Measurements from ENCODE around the gene LRMDA. TPM values are rescaled to one million over a fixed set of nuclear protein-coding genes. Genes with fewer than 3 reads are reported as not detected.

Gene LRMDA
- total and polyA plus RNA-seq, 2 of the 13 experiments (the other 11 are each of a cell fraction or from before 2014, with no cell fraction given), result 13.4 to 22.0 TPM

GRCh38 chr10:75403939-75404814 is 27.2 kb upstream of the LRMDA start (continued):
- TF ChIP-seq FOXO4 (CRISPR knock-in tag; conservative IDR thresholded peaks at IDR 0.05) (0 out of 2 replicates have a peak, but pooled peaks have one; percentile 58), ZNF260 (CRISPR knock-in tag; IDR thresholded peaks at IDR 0.05; ENCODE audit: borderline replicate concordance, low read depth) (no peak), GTF3A (CRISPR knock-in tag; conservative IDR thresholded peaks at IDR 0.05) (no peak), RFX1 (IDR thresholded peaks at IDR 0.05) (no peak), ZNF720 (CRISPR knock-in tag; IDR thresholded peaks at IDR 0.05) (no peak), NCOA5 (CRISPR knock-in tag; IDR thresholded peaks at IDR 0.05) (no peak), SMYD3 (CRISPR knock-in tag; IDR thresholded peaks at IDR 0.05) (no peak), CCDC6 (CRISPR knock-in tag; IDR thresholded peaks at IDR 0.05) (no peak), ZNF224 (CRISPR knock-in tag; IDR thresholded peaks at IDR 0.05) (0 out of 2 replicates have a peak, but pooled peaks have one; percentile 45), SATB2 (CRISPR knock-in tag; IDR thresholded peaks at IDR 0.05) (no peak; the same call in 1 of the 2 replicates), TFDP2 (CRISPR knock-in tag; IDR thresholded peaks at IDR 0.05) (no peak), SRSF9 (IDR thresholded peaks at IDR 0.05; ENCODE audit: borderline replicate concordance, insufficient read depth, low read depth, low read length, poor library complexity, severe bottlenecking) (no peak), NR2F1 (CRISPR knock-in tag; IDR thresholded peaks at IDR 0.05) (no peak), ZNF549 (CRISPR knock-in tag; IDR thresholded peaks at IDR 0.05) (no peak), THAP11 (CRISPR knock-in tag; IDR thresholded peaks at IDR 0.05) (no peak), NR3C1 (CRISPR knock-in tag; IDR thresholded peaks at IDR 0.05) (0 out of 2 replicates have a peak, but pooled peaks have one; percentile 8), PAXIP1 (CRISPR knock-in tag; conservative IDR thresholded peaks at IDR 0.05) (0 out of 2 replicates have a peak, but pooled peaks have one; percentile 5), ZNF121 (CRISPR knock-in tag; IDR thresholded peaks at IDR 0.05) (no peak), ZNF441 (CRISPR knock-in tag; IDR thresholded peaks at IDR 0.05; ENCODE audit: borderline replicate concordance) (no peak; the same call in 1 of the 2 replicates)
- TF ChIP-seq, protein P1, sequence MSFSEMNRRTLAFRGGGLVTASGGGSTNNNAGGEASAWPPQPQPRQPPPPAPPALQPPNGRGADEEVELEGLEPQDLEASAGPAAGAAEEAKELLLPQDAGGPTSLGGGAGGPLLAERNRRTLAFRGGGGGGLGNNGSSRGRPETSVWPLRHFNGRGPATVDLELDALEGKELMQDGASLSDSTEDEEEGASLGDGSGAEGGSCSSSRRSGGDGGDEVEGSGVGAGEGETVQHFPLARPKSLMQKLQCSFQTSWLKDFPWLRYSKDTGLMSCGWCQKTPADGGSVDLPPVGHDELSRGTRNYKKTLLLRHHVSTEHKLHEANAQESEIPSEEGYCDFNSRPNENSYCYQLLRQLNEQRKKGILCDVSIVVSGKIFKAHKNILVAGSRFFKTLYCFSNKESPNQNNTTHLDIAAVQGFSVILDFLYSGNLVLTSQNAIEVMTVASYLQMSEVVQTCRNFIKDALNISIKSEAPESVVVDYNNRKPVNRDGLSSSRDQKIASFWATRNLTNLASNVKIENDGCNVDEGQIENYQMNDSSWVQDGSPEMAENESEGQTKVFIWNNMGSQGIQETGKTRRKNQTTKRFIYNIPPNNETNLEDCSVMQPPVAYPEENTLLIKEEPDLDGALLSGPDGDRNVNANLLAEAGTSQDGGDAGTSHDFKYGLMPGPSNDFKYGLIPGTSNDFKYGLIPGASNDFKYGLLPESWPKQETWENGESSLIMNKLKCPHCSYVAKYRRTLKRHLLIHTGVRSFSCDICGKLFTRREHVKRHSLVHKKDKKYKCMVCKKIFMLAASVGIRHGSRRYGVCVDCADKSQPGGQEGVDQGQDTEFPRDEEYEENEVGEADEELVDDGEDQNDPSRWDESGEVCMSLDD (CRISPR knock-in tag; IDR thresholded peaks at IDR 0.05; ENCODE audit: borderline replicate concordance), result 0 out of 2 replicates have a peak, but pooled peaks have one; percentile 63

All from HepG2 (cell line).